ENCODE data around the gene TMEM144.

DNA sequence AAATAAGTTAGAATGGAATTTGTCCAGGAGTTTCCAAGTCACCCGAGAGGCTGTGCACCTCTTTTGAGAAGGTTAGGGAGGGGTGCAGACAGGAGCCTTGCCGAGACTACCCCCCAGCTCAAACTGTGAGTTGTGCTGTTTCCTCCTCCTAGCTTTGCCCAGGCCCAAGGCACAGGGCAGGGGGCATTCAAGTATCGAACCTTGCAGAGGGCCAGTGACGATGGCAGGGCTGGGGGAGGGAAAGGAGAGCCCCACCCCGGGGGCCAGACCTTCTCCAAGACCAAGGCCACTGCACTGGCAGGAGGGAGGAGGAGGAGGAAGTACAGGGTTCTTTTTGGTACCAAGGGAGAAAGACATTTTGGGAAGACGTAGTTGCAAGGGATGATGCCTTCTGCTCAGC, 80.6 kb downstream of the TMEM144 start:
- TF ChIP-seq, protein P1, sequence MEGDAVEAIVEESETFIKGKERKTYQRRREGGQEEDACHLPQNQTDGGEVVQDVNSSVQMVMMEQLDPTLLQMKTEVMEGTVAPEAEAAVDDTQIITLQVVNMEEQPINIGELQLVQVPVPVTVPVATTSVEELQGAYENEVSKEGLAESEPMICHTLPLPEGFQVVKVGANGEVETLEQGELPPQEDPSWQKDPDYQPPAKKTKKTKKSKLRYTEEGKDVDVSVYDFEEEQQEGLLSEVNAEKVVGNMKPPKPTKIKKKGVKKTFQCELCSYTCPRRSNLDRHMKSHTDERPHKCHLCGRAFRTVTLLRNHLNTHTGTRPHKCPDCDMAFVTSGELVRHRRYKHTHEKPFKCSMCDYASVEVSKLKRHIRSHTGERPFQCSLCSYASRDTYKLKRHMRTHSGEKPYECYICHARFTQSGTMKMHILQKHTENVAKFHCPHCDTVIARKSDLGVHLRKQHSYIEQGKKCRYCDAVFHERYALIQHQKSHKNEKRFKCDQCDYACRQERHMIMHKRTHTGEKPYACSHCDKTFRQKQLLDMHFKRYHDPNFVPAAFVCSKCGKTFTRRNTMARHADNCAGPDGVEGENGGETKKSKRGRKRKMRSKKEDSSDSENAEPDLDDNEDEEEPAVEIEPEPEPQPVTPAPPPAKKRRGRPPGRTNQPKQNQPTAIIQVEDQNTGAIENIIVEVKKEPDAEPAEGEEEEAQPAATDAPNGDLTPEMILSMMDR (conservative IDR thresholded peaks at IDR 0.05 in 1 of 2, IDR thresholded peaks at IDR 0.05 in 1 of 2; ENCODE audit: extremely low read depth in 1 of 2, insufficient read depth in 1 of 2, low read depth in 1 of 2, low read length in 2 of 2), result no peak
- no peak for TF ChIP-seq EZH2 (IDR thresholded peaks at IDR 0.05; ENCODE audit: borderline replicate concordance, low read length)
